Embryonic facial prominence (tissue), 1 donor: ENCODE data around the gene OR2T29.
"Not testable (repeated sequence)": the region's sequence is repeated elsewhere in the genome, so short reads cannot be mapped to it uniquely, and the experiment has no call there.

Source experiments
- DNase-seq: peaks from one replicate; pipeline ENCODE4 v3.0.0-alpha.2; 2016; ENCODE audit errors: extremely low spot score

The OR2T29 gene, protein sequence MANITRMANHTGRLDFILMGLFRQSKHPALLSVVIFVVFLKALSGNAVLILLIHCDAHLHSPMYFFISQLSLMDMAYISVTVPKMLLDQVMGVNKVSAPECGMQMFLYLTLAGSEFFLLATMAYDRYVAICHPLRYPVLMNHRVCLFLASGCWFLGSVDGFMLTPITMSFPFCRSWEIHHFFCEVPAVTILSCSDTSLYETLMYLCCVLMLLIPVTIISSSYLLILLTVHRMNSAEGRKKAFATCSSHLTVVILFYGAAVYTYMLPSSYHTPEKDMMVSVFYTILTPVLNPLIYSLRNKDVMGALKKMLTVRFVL

DNA sequence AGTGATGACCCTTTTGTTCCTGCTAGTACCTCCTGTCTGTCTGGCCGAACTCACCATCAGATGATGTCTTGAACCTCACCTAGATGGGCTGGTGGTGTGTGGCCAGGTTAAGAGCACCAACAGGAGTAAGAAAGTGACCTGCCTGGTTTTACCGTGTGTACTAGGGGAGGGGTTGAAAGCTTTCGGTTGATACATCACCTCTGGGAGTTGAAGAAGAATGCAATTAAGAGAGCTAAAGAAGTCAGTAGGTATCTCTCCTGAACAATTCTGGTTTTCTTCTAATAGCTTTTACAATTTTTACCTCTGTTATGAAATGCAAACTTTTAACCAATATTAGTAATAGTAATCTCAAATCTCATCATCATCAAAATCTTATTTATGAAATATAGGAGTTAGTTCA is at the start of gene OR2T29:
Gene OR2T29, minus strand, starts transcription at position 101 of the 400 bp plus-strand sequence. CDS start 3,281 bp downstream, outside the sequence.
- not testable (repeated sequence) for DNase-seq

DNA sequence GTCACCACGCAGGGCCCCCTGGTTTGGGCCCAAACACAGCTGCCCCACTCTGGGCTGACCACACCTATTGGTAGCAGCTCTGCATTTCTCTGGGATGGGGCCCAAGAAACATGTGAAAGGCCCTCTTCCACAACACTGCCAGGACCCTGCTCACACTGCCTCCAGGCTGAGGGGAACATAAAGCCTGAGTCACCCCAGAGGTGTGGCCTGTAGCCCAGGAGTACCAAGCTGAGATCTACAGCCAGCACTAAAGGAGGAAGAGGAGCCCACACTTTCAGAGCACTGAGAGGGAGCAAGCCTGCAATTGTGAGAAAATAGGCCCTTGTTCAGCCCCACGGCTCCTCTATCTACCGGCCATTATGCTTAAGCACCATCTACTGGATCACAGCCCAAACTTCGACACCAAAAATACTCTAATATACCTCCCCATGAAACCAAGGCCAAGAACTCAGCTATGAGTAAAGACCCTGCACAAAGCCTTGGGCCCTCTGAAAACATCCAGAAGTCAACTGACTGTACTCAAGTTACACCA is 49.4 kb upstream of the OR2T29 start:
- no peak for DNase-seq

DNA sequence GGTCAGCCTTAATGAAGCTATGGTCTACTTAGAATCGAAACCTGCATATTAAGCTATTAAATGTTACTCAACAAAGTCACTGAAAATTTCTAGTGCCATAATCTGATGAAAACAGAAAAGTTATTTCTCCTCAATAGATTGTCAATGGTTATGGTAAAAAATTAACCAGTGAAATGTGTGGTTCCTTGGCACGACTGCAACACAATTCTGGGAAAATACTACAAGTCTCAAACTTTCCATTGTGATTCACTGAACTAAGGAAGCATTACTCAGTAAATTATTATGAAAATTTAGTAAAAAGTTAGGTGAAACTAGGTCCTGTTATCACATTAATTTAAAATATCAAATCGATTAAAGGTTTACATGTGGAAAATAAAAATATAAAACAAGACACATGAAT is 47.7 kb upstream of the OR2T29 start:
- no peak for DNase-seq

DNA sequence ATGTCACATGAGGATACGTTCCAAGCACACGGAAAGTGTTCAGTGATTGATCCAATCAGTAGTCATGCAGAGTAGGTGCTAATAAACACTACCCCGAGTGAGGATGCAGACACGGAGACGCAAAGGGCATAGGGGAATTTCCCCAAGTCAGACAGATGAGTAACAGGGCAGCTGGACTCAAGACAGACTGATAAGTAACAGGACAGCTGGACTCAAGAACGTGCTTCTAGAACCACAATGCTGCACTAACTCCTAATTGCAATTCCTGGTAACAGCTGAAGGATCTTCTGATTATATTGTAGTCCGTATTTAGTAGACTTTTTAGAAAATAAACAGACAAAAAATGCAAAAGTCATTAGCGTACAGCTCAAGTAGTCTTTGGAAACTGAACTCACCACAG is 36.8 kb upstream of the OR2T29 start:
- DNase-seq: no peak

DNA sequence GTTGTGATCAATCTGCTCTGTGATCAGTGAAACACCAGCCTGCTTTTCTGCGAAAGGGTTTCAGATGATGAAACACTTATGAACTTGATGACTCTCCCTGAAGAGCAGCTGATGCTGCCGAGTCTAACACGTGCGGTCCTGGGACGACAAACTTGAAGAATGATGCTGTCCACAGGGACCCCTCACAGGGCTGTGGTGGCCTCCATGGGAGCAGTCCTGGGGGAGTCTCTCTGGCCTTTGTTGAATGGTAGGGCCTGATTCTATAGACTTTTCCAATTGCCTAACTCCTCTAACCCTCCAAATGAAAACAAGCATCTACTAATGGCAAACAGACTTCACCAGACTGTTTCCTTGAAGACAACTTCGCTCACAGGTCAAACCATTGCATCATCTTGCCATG is 35.0 kb upstream of the OR2T29 start, which contains the start of gene OR2T10:
Gene OR2T10, minus strand, starts transcription at position 112 of the 400 bp plus-strand sequence. CDS start 3,932 bp downstream, outside the sequence.
- DNase-seq: no peak

DNA sequence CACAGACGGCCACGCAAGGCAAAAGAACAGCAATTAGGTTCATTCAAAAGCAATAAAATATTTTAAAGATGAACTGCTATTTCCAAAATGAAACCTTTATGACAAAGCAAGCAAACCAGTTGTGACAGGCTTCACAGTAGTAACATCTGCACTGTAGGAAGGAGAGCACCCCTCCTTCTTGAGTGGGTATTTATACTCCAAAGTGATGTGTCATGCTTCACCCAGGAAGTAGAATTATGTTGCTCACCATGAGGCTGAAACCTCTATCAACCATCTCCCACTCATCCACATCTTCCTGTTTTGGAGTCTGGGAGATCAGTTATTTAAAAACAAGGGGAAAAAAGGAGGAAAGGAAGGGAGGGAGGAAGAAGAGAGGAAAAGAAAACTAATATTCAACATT is 34.0 kb upstream of the OR2T29 start:
- no peak for DNase-seq

DNA sequence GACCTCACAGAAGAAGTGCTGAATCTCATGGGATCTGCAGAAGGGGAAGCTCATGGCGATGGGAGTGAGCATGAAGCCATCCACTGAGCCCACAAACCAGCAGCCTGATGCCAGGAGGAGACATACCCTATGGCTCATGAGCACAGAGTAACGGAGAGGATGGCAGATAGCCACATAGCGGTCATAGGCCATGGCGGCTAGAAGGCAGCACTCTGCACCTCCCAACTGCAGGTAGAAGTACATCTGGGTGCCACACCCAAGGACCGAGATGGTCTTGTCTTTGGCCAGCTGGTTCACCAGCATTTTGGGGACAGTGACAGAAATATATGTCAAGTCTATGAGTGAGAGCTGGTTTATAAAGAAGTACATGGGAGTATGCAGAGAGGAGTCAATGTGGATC is 30.7 kb upstream of the OR2T29 start:
- no peak for DNase-seq

DNA sequence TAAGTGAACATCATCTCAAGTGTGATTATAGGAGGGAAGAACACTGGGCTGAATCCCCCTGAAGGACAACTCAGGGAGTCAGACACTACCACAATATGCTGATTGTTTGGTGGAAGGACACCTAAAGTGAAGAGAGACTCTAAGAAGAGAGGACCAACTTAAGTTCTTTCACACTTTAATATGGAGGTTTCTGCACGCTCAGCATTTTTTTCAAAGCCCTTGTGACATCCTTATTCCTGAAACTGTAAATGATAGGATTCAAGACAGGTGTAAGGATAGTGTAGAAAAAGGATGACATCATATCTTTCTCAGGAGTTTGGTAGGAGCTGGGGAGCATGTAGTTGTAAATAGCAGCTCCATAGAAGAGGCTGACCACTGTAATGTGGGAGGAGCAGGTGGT is 30.1 kb upstream of the OR2T29 start:
- DNase-seq: no peak

DNA sequence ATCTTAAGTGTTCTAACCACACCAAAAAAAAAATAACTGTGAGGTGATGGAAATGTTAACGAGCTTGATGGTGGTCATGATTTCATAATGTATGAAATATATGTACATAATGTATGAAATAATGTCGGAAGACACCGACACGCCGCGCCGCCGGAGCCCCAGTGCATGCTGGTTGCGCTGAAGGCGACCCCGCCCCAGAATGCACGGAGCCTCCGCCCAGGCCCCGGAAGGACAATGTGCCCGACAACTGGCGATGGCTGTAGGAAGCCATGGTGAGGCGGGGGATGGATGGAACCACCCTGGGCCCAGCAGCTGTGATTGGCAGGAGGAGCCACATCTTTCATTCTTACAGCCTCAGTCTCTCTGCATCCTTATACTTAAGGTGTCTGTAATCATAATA is 27.5 kb upstream of the OR2T29 start:
- DNase-seq: no peak

DNA sequence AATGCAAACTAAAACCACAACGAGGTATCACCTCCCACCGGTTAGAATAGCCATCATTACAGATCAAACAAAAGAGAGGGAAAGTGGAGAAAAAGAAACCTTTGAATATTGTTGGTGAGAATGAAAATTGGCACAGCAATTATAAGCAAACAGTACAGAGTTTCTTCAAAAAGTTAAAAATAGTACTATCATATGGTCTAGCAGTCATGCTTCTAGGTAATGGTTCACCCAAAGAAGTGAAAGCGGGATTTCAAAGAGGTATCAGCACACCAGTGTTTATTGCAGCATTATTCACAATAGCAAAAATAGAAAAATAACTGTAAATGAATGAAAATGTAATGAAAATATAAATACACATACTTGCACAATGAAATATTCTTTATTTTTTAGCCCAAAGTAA is 26.8 kb upstream of the OR2T29 start:
- no peak for DNase-seq

DNA sequence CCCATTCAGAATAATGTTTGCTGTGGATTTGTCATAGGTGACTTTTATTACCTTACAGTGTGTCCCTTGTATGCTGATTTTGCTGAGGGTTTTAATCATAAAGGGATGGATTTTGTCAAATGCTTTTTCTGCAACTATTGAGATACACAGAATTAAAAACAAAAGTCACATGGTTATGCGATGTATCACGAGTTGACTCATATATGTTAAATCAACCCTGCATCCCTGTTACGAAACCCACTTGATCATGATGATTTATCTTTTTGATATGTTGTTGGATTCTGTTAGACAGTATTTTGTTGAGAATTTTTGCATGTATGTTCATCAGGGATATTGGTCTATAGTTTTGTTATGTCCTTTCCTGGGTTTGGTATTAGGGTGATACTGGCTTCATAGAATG is 22.7 kb upstream of the OR2T29 start:
- DNase-seq: no peak

DNA sequence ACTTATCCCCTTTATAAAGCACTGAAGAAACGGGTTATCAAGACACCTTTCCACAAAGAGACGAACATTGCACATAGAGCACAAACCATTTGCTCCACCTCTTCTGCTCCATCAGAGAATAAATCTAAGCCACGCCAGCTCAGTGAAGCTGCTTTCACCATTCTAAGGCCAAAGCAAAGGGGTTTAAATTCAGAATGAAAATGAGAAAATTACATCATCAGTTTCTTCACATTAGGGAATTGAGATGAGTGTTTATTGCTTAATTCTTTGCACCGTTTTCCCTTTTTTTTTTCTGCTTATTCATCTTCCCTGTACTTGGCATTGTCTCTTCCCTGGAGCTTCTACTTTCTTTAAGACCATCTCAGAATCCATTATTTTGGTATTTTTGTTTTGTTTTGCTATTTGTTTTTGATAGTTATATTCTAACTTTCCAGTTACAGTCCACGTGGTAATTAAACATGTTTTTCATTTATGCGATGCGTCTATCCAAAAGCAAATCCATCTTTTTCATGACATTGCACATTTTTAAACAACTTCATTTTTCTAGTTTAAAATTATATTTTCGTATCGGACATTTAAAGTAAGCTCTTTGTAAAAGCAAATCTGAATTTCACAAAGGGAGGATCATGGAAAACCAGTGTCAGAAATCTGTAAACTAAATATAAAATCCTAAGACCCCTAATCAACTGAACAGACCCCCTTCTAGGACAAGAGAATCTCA is 13.8 kb upstream of the OR2T29 start:
- DNase-seq: no peak

DNA sequence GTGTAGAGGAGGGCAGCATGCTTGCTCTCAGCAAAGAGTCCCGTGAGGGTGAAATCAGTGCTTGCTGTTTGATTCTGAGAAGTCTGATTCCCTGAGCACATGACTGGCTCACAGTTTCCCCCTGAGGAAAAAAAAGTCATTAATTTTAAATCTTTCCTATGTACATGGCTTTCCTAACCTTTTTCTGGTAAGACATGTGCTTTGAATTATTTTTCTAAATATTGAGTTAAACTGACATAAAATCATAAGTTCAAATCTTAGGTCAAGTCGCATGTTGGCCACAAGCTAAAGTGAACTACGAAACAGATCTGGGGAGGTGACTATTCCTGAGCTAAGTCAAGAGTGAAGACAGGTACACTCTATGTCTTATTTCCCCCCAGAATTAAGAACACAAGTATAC is 12.1 kb upstream of the OR2T29 start, which contains the start of gene OR2T34:
Gene OR2T34, minus strand, starts transcription at position 101 of the 400 bp plus-strand sequence. Its CDS starts 0 bp downstream, at position 101.
- not testable (repeated sequence) for DNase-seq

DNA sequence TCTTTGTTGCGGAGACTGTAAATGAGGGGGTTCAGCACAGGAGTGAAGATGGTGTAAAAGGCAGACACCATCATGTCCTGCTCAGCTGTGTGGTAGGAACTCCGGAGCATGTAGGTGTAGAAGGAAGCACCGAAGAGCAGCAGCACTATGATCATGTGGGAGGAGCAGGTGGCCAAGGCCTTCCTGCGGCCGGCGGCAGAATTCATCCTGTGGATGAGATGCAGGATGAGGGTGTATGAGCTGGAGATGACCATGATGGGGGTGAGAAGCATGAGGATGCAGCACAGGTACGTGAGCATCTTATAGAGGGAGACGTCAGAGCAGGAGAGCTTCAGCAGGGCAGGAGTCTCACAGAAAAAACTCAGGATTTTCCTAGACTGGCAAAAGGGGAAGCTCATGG is 11.3 kb upstream of the OR2T29 start:
- not testable (repeated sequence) for DNase-seq

DNA sequence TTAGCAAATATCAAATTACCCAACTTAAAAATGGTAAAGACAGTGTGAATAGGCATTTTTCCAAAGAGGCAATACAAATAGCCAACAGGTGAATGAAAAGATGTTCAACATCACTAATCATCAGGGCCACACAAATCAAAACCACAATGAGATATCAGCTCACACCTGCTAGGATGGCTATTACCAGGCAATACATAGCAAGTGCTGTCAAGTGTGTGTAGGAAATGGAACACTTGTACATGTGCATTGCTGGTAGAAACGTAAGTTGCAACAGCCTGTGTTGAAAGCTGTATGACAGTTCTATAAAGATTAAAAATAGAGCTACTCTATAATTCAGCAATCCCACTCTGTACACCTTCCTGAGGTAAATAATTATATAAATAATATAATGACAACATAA is 9.5 kb upstream of the OR2T29 start:
- DNase-seq: not testable (repeated sequence)

DNA sequence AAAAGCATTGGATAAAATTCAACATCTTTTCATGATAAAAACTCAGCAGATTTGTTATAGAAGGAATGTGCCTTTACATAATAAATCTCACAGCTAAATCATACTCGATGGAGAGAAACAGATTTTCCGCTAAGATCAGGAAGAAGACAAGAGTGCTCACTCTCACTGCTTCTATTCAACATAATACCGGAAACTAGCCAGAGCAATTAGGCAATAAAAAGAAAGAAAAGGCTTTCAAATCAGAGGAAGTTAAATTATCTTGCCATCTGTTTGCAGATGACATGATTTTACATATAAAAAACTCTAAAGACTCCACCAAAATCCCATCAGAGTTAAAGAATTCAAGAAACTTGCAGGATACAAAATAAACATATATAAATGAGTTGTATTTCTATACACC is 8.2 kb upstream of the OR2T29 start:
- not testable (repeated sequence) for DNase-seq

DNA sequence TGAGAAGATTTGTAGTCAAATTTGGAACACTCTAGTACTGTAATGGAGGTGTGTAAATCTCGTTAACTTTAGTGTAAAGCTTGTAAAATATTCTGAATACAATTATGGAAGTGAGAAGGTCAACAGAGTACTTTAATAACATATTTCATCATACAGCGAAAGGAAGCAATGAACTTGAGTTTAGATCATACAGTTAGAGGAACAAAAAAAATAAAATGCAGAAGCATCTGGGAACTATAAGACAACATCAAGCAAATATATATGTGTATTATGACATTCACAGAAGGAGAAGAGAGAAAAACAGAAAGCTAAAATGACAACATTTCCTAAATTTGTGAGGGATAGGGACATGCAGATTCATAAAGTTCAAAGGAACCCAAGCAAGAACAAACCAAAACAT is 6.5 kb upstream of the OR2T29 start:
- not testable (repeated sequence) for DNase-seq

DNA sequence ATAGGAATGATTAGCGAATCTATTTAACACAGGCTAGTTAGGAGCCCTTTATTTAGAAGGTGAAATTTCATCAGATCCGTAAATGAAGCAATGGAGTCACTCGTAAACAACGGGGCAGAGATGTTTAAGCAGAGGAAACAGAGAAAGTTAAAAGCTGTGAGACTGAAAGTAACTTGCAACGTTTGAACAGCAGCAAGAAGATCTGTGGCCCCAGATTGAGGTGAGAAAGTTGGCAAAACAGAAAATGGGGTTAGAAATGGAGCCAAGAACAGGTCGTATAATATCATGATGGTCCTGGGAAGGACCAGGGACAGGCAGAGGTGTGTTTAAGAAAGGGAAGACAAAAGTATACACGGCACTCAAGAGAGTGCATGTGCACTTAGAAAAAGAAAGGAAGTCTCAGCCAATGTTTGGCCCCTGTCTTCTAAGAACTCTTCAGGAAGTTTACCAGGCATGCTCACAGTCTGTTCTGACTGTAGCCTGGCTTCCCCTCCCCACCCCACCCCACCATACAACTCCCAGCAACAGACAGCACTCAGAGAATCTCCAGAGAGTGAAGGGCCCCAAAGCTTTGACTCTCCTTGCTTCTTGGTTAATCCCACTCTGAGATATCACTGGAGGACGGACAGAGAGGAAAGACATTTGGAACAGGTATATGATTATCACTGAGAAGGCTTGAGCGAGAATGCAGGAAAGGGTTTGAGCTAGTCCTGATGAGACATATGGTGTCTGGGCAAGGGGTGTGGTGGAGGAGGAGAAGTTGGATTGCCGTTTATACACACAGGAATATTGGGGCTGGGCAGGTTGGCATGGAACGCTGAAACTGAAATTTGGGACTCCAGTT is 3.2 kb upstream of the OR2T29 start:
- not testable (repeated sequence) for DNase-seq

DNA sequence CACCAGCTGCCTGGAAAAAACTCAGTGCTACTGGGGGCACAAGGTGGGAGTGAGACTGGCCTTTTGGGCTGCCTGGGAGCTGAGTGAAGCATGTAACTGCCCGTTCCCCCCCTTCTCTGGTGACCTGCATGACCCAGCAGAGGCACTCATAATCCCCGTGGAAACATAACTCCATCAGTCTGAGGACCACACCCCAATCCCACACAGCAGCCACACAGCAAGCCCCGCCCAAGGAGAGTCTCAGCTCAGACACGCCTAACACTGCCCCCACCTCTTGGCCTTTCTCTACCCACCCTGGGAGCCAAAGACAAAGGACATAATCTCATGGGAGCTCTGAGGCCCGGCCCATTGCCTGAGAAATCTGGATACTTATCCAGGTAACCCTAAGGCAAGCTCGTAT is 11.5 kb downstream of the OR2T29 start:
- DNase-seq: not testable (repeated sequence)

DNA sequence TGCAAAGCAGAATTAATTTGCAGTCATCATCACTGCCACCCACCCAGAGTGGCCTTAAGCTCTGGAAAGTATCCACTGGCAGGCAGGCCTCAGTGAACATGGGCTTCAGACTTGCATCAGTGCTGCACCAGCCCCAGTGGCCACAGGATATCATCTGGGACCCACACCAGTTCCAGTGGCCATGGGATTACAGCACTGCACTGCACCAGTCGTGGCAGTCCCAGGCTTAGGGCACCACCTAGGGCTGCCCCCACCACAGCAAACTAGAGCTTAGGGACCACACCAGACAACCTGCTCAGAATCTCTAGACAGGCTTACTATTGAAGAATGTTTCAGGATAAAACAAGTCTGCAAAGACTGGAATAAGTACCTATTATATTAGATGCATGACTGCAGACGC is 15.2 kb downstream of the OR2T29 start:
- not testable (repeated sequence) for DNase-seq

DNA sequence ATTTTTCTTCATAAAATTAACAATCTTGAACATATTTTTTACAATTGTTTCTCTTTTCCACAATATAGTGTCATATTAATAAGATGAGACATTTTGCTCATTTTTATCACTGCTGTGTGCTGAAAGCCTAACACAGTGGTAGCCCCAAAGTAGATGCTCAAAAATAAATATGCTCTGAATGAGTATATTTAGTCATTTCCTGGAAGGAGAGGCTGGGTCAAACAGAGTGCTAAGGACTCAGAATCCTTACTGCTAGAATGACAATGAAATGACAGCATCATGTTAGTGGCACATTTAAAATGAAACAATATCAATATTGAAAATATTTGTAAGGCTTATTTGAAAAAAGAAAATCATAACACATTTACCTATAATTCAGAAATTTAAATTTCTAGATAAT is 25.1 kb downstream of the OR2T29 start:
- DNase-seq: not testable (repeated sequence)

DNA sequence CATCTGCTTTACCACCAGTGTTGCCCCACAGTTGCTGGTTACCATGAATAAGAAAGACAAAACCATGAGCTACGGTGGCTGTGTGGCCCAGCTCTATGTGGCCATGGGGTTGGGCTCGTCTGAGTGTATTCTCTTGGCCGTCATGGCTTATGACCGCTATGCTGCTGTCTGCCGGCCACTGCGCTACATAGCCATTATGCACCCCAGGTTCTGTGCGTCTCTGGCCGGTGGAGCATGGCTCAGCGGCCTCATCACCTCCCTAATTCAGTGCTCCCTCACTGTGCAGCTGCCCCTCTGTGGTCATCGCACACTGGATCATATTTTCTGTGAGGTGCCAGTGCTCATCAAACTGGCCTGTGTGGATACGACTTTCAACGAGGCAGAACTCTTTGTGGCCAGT is 40.7 kb downstream of the OR2T29 start:
- no peak for DNase-seq
